Measurements from ENCODE around the gene JPT2. TPM values are rescaled to one million over a fixed set of nuclear protein-coding genes. Genes with fewer than 3 reads are reported as not detected.

JPT2 gene
- total RNA-seq, 4 donors from 2014 or later = 8.7 to 28.2 (median 15.9) TPM

DNA sequence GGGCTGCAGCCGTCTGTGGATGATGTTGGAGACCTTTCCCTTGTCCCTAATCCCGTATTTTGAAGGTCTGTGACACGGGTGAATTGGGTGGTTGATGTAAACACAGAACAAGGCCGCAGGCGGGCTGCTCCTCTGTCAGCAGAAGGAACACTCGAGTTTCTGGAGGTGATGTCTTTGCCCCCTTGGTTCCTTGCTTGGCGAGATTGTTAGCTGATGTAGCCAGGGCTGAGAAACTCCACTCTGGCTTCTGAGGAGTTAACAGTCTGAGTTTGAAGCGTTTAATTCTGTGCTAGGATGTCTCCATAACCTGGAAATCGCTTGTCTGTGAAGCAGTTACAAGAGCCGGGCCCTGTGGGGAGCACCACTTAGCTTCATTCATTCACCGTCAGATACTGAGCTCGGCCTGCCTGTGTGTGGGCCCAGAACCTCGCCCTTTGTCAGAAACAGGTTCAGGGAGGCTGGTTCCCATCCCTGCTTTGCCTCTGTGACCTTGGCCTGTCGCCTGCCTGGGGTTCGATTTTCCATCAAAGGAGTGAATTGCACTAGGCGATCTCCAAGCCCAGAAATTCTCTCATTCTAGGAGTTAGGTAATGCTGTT lies 29.2 kb downstream of the JPT2 start:
- DNase-seq (no peak), ATAC-seq (no peak)
- intact Hi-C loops (cut with DNase I; ENCODE audit: low total_unique reads) (loop anchor here (2.0 to 10.0 kb wide), 4 partner anchors 75 to 285 kb away; partner anchors contain the start of genes FAHD1, HAGH, NUBP2 and SPSB3), in situ Hi-C loops (cut with MboI; ENCODE audit: low sequenced_read_pairs in 4 of 4) (no loop called here)
- Histone ChIP-seq H3K27ac (peak overlapping the region; percentile 89 to 94 (median 92)), H3K4me1 (peaks cover 31 to 32% of the 10 kb centered on the region in 2 donors), H3K36me3 (no peaks in the 10 kb centered on the region), H3K9me3 (no peaks in the 10 kb centered on the region), H3K27me3 (no peaks in the 10 kb centered on the region), H3K4me3 (peak overlapping the region; percentile 85 to 96 (median 88))
- TF ChIP-seq, protein P1, sequence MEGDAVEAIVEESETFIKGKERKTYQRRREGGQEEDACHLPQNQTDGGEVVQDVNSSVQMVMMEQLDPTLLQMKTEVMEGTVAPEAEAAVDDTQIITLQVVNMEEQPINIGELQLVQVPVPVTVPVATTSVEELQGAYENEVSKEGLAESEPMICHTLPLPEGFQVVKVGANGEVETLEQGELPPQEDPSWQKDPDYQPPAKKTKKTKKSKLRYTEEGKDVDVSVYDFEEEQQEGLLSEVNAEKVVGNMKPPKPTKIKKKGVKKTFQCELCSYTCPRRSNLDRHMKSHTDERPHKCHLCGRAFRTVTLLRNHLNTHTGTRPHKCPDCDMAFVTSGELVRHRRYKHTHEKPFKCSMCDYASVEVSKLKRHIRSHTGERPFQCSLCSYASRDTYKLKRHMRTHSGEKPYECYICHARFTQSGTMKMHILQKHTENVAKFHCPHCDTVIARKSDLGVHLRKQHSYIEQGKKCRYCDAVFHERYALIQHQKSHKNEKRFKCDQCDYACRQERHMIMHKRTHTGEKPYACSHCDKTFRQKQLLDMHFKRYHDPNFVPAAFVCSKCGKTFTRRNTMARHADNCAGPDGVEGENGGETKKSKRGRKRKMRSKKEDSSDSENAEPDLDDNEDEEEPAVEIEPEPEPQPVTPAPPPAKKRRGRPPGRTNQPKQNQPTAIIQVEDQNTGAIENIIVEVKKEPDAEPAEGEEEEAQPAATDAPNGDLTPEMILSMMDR (IDR thresholded peaks at IDR 0.05 in 4 of 5, conservative IDR thresholded peaks at IDR 0.05 in 1 of 5) = no peak
- no peak for TF ChIP-seq POLR2A (IDR thresholded peaks at IDR 0.05)

DNA sequence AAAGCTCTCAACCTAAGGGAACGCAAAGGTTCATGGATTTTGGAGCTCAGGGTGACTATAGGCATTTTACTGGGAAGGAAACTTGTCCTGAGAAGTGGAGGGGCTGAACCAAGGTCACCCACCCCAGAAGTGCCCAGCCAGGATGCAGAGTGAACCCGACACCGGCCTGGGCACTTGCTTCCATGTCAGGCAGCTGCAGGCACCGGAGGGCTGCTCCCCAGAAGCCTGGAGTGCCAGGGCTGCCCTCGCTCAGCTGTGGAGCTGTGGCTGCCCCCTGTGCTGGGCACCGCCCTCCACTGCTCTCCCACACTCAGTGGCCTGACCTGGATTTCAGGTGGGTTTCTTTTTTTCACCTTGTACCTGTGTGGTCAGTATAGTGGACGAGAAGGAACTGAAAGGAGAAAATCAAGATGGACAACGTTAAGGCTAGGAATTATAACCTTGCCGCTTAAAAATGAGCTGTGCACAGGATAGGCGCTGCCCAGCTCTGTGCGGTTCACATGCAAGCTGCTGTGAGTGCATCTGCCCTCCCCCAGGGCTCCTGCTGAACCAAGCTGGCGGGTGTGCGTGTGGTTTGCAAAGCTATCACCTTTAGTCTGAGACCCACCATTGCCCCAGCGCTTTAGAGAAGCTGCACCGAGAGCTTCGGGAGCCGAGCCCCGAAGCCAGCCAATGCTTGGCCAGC lies 30.1 kb downstream of the JPT2 start:
- ATAC-seq (no peak), DNase-seq (no peak)
- in situ Hi-C loops (cut with MboI; ENCODE audit: low sequenced_read_pairs in 4 of 4) (no loop called here), intact Hi-C loops (cut with DNase I; ENCODE audit: low total_unique reads) (loop anchor here (5.0 to 10.0 kb wide), 3 partner anchors 74 to 286 kb away; partner anchors contain the start of genes NUBP2, SPSB3, TELO2 and UQCC4)
- Histone ChIP-seq H3K36me3 (no peaks in the 10 kb centered on the region), H3K9me3 (no peaks in the 10 kb centered on the region), H3K27ac (peak overlapping the region; percentile 41 to 94 (median 90)), H3K4me3 (peak overlapping the region in 1 of 4 donors; percentile 85), H3K4me1 (peaks cover 31 to 32% of the 10 kb centered on the region in 2 donors), H3K27me3 (no peaks in the 10 kb centered on the region)
- TF ChIP-seq, protein P1 (IDR thresholded peaks at IDR 0.05 in 4 of 5, conservative IDR thresholded peaks at IDR 0.05 in 1 of 5) = no peak
- no peak for TF ChIP-seq POLR2A (IDR thresholded peaks at IDR 0.05)

DNA sequence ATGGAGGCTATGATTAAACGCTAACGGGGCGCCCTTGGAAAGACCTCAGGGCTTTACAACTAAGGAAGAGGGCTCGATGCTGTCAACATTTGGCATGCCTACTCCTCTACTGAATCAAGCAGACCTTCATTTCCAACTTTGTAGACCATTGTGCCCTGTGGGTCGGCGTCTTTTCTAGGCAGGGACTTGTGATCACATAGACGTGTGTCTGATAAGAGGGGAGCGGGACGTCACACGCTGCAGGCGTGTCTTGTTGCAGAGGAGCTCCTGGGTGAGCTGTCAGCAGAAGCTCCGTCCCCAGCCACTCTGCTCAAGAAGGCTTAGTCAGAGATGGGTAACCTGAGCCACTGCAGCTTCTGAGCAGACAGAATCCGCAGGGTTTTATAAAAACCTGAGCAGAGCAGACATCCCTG lies 30.7 kb downstream of the JPT2 start:
- intact Hi-C loops (cut with DNase I; ENCODE audit: low total_unique reads) (loop anchor here (5.0 to 10.0 kb wide), 3 partner anchors 74 to 286 kb away; partner anchors contain the start of genes NUBP2, SPSB3, TELO2 and UQCC4), in situ Hi-C loops (cut with MboI; ENCODE audit: low sequenced_read_pairs in 4 of 4) (no loop called here)
- H3K4me3 ChIP-seq = no peak overlapping the region
- H3K9me3 ChIP-seq = no peaks in the 10 kb centered on the region
- peak overlapping the region; percentile 7 to 92 (median 65) for H3K27ac ChIP-seq
- H3K36me3 ChIP-seq = no peaks in the 10 kb centered on the region
- TF ChIP-seq, protein P1 (IDR thresholded peaks at IDR 0.05 in 4 of 5, conservative IDR thresholded peaks at IDR 0.05 in 1 of 5) = no peak
- TF ChIP-seq POLR2A (IDR thresholded peaks at IDR 0.05) = no peak
- no peaks in the 10 kb centered on the region for H3K27me3 ChIP-seq
- H3K4me1 ChIP-seq = peaks cover 31 to 32% of the 10 kb centered on the region in 2 donors
- peak in 1 of 2 donors; percentile 72 for DNase-seq
- peak in 1 of 2 donors; percentile 38 for ATAC-seq

DNA sequence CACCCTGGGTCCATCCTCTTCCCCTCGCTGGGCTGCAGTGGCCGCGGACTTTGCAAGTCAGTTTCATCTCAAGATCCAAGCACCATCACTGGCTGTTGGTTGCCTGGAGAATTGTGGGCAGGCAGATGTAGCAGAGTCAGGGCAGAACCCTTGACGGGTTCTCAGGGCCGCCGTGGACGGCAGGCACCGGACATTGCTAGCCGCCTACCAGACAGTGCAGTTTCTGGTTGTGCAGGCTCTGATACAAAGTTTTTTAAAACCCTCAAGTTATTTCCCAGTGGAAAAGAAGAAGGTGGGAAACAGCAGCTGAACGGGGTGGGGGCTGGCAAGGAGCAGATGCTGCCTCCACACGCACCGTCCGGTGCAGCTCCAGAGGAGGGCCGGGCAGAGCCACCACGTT lies 31.3 kb downstream of the JPT2 start:
- in situ Hi-C loops (cut with MboI; ENCODE audit: low sequenced_read_pairs in 4 of 4) (no loop called here), intact Hi-C loops (cut with DNase I; ENCODE audit: low total_unique reads) (loop anchor here (5.0 to 10.0 kb wide), 3 partner anchors 73 to 287 kb away; partner anchors contain the start of genes NUBP2, SPSB3, TELO2 and UQCC4)
- Histone ChIP-seq H3K27ac (peak overlapping the region in 2 of 4 donors; percentile 89 to 92), H3K27me3 (no peaks in the 10 kb centered on the region), H3K9me3 (no peaks in the 10 kb centered on the region), H3K4me1 (peaks cover 31 to 32% of the 10 kb centered on the region in 2 donors), H3K36me3 (no peaks in the 10 kb centered on the region), H3K4me3 (no peak overlapping the region)
- ATAC-seq (no peak), DNase-seq (no peak)
- no peak for TF ChIP-seq POLR2A (IDR thresholded peaks at IDR 0.05)
- TF ChIP-seq, protein P1 (IDR thresholded peaks at IDR 0.05 in 4 of 5, conservative IDR thresholded peaks at IDR 0.05 in 1 of 5) = no peak

Measured in gastrocnemius medialis (tissue), 4 donors.